GM19240 (cell line): Measurements from ENCODE around the gene LHX4.

Experiments used
- DNase-seq: peaks from one replicate; pipeline ENCODE4 v3.0.0; 2011; ENCODE audit warnings: low spot score; ENCODE audit not compliant: insufficient read length

Gene LHX4

DNA sequence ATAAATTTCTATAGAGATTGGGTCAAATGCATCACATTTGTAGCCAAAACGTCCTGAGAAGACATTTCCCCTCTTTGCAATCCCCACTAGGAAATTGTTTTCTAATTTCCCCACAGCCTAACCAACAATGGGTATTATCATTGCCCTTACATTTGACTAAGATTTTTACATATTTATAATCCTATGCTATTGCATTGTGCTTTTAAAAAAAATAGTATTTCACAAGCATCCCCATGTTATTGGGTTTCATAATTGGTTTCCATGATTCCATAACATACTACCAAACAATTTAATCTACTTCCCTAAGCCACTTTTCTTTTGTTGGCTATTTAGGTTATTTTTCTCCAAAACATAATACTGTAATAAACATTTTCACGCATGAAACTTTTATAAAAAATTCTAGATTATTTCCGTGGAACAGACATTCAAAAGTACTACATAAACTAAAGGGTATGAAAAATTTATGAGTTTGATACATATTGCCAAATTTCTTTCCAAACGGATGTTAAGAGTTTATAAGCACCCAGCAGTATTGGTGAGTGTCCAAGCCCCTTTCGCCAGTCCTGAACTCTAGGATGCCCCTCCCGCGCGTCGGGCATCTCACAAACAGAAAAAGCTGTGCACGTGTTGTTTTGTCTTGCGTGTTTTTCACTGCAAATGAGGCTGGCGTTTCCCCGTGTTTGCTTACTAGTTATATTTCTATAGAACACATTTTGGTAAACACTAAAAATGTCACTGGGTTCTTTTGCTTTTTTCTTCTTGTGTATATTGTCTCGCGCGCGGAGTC lies 2.0 kb upstream of the LHX4 start:
- no peak for DNase-seq

DNA sequence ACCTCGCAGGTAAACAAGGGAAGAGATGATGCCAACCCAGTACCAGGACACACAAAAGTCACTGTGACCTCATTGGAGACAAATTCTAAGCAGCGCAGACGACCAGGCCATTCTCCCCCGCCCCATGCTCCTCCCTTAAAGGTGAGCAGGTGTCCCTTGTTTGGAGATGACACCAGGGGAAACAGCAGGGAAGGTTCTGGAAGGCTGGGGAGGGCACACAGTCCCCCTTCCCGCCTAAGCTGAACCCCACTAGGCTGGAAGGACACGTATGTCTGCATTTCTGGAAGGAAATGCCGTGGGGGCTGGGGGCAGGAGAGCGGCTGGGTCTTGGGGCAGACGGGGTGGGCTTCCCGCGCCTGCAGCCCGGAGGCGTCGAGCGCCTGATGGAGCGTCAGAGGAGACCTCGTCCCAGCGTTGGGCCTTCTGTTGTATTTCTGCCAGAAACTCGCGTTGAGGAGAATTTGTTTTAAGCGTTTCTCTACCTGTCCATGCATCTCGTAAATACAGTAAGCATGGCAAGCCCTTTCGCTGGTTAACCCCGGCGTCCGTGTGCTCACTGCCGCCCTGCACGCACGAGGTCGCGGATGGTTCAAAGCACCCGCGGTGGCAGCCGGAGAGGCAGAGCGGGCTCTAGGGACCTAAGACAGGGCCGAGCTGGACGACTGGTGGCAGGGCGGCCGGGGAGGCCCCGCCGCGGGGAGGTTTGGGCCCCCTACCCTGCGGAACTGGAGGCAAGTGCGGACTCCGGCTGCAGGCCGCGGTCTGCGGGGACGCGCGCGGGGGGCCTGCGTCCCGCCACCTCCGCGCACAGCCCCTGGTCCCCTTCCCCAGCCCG lies 1.2 kb upstream of the LHX4 start:
- DNase-seq: no peak

DNA sequence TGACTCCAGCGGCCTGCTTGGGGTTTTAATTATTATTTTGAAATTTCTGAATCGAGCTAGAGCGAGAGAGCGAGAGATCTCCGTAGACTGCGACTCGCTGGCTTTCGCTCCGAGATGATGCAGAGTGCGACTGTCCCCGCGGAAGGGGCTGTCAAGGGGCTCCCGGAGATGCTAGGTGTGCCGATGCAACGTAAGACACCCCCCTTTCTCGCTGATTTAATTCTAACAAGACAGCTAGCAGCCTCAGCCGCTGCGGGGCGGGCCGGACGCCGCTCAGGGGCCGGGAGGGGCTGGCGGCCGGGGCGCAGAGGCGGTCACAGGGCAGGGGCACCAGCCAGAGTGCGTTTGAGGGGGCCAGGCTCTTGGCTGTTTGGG lies 339 bp downstream of the LHX4 start:
- DNase-seq: no peak

DNA sequence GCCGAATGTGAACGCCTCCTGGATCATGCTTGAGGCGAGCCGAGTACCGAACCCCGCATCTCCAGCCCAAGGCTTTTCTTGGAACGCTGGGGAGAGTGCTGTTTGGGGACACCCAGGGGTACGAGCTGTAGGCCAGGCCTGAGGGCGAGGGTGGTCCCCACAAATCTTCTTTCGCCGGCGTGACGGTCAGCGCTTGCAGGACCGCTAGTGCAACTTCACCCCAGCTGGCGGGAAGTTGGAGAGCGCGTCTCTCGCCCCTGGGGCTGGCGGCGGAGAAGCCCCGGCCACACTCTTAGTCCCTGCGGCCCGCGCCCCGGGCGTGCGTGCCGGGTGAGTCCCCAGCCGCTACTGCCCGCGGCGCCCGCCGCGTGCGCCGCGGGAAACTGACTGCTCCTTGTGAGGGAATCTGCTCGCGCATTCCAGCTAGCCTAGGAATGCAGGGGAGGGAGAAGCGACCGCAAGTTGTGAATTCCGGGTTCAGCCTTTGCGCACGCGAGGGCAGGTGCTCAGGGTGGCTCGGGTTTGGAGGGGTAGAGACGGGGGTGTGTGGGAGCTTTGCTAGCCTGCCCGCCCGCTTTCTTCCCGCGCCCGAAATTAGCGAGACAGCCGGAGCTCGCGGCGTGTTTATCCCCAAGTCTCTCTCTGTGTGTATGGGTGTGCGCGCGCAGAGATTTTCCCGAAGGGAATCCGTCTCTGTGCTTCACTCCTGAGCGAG lies 884 bp downstream of the LHX4 start:
- DNase-seq: no peak

DNA sequence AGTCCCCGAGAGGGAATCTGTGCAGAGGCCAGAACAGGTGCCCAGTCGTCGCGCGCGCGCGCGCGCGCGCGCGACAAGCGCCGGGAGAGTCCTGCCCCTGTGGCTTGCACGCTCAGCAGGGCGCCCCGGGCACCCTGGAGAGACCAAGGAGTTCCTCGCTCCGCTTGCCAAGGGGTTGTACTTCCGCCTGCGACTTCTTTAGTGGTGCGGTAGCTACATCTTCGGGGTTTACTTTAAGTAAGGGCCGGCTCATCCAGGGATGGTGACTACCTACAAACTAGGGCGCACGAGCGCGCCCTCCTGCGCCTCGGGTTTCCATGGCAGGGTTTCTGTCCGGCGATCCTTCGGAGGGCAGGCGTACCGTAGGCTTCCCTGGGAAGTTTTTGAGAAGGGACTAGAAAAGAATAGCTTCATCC lies 1.4 kb downstream of the LHX4 start:
- no peak for DNase-seq

DNA sequence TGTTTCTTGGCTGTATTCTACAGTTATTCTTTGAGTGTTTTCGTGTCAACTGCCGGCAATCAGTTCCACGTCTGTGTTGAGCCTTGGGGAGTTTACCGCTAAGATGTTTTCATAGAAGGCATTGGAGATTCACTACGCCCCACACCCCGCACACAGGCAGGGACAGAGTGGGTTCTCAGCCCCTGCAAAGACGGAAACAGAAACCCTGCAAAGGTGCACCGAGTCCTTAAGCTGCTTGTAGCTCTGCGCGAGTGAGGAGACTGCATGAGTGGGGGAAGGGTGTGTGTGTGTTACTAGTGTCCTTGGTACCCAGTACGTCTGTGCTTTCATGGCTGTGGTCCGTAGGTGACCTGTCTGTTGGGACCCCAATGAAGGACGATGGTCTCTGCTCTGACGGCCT lies 1.9 kb downstream of the LHX4 start:
- DNase-seq: no peak

DNA sequence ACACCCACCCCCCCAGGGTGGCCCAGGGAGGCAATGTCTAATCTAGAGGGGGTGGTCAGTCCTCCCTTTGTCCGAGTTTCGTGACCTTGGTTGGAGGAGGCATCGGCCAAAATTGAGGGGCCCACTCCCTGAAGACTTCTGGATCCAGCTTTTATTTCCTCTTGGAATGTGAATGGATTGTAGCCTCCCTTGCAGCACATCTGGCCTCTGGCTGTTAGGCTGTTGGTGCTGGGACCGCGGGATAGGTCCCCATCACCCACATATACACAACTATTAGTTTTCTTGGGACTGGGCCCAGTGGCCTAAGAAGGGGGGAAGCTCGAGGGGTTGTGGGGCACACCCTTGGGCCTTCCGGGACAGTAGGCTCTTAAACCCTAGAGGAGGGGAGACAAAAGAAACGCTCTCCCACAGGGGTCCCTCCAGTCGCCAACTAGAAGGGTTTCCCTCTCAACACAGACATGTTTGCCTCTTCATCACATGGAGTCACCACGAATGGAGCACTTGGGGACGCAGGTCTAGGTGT lies 2.5 kb downstream of the LHX4 start:
- DNase-seq: no peak

DNA sequence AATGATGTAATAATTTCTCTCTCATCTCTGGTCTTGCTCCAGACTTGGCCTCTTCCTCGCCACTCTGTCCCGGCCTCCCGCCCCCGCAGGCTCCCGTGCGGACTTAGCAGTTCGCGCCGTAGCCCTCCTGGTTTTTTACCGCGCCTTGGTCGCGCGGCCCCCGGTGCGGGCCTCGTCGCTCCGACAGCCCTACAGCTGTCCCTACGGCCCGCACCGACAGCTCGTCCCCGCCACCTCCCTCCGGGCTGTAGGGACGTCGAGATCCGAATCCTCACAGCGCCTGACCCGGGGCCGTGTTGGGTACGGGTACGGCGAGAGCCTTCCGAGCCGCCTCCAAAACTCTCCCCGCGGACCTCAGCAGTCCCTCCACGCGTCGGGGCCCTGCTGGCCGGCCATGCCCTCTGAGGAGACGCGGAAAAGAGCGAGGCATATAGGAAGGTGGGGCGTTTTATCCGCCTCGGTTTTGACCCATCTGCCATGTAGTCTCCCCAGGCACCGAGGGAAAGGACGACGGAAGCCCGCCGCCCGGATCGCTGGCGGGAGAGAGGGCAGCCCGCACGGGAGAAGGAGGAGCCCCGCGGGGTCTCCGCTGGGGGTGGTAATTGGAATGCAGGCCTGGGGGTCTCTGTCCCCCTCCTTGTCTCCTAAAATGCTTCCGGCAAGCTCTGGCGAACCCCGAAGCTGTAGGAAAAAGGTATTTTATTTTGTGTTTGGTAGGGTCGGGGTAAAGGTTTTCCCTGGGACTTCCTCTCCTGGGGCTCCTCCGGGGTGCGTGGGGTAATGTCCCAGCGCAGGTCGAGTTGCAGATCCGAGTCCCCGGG lies 3.3 kb downstream of the LHX4 start:
- no peak for DNase-seq

DNA sequence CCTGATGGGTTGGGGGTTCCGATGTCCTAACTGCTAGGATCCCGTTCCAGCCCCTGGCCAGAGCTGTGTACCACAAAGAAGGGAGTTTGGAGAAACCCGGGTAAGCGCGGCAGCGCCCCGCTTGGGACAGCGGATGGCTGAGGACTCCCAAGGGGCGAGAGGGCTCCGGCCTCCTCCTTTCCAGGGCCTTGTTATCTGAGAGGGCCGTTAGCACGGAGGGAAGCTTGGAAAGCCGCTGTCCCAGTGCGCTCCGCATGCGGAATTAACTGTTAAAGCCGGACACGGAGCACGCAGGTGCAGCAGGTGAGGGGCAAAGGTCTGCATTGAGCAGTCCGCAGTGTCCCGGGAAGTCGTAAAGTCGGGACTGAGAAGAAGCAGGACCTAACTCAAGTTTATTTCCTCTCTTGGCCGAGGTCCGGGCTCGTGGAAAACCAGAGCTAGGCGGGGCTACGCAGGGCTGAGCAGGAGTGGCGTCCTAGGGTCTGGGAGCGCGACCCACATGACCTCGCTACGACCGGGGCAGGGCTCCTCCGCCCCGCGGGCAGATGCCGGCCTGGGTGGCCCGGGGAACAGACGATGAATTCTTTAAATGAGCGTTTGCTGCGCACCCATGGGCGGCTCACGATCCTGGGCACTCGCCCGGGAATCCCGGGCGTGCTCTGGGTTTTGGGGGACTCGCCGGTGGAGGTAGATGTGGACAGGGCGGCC lies 4.5 kb downstream of the LHX4 start:
- DNase-seq: no peak

DNA sequence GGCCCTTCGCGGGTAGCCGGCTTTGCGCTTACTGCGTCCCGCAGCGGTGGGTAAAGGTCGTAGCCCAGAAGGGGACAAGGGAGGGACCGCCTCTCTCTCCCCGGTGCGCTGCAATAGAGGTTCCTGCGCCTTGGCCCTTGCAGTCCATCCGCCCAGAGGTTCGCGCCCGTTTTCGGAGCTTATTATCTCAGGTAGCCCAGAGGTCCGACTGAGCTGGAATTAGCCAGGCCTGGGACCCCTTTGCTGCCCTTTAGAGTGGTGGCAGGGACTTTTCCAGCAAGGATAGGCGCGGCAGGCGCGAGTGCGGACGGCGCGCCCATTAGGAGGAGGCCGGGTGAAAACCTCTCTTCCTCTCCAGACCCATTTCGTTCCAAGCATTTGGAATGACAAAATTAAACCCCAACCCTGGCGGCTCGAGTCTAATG lies 5.0 kb downstream of the LHX4 start:
- DNase-seq: no peak

DNA sequence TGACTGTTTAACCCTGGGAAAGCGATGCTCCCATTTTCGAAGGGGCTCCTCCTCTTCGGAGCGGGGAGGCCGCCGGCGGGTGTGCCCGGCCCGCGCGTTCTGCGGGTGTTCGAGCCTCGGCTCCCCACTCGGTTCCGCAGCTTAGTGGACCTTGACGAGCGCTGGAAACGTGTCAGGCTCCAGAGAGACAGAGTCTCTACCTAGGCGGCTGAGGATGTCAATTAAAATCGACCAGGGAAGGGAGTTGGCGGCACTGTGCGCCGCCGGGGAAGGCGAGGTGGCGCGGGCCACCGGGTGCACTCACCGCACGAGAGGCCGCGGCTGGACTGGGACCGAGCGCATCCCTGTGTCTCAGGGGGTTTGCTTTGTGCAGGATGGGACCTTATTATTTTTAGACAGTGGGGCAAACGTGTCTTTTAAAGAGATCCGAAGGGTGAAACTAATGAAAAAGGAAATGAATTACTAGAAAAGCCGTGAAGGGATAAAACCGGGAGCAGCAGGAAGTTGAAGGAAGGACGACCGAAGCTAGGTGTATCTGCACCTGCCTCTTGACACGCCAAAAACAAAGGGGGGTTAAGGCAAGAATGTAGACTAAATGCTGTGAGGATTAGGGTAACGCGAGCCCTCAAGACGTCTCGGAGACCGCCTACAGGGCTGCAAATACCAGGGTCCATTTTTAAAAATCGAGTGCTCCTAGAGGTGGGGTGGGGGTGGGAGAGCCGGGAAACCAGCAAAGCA lies 5.6 kb downstream of the LHX4 start:
- no peak for DNase-seq

DNA sequence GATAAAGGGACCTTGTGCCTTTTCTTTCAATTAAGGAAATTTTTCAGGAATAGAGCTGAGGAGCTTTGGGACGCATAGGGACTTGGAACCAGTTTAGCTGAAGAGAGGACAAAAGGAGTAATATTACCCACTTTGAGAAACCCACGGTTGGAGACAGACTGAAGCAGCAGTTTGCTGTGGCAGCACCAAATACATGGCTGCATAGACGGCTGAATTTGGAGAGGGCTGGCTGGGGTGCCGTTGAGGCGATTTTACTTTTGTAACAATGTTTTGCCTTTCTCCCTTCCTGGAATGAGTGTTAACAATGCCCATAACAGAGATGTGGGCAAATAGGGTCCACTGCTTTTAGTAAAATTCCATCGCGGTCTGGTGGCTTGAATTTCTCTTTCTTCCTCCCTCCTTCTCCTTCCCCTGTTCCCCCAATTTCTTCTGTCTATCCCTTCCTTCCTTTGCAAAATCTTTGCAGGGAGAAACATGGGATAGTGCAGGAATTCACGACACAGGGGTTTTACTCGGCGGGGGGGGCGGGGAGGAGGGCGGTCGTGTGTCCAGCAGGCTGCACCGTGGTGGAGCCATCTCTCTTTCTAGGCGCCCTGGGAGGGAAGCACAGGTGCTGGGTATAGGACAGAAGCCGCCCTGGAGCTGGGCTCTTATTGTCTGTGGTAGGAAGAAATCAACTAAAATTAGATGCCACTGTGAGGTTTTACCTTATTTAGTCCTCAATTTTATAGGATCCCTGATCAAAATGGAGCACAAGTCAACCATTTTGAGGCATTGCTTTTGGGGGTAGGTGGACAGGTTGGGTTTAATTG lies 6.8 kb downstream of the LHX4 start:
- no peak for DNase-seq

DNA sequence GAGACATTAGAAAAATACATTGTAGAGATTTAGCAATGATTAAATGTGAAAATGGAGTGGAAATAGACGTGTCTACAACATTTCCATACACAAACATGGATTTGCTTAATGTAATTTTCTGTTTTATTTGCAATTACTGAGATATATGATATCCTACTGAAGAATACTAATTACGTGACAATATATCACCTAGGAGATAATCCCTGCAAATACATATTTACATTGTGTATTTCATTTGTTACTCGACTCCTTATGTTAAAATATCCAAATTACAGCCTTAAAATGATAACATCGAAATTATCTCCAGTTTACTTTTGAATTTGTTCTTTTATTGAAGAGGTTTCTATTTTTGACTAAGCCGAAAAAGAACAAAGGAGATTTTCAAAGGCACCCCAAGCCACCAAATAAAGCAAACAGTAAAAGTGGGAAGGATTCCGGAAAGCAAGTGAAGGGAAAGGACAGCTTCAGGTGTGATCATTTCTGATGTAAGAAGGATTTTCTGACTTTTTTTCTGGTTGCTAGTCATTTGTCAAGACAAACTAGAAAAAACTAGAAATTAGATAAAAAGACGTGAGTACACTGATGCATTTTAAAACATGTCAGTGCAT lies 7.9 kb downstream of the LHX4 start:
- DNase-seq: no peak

DNA sequence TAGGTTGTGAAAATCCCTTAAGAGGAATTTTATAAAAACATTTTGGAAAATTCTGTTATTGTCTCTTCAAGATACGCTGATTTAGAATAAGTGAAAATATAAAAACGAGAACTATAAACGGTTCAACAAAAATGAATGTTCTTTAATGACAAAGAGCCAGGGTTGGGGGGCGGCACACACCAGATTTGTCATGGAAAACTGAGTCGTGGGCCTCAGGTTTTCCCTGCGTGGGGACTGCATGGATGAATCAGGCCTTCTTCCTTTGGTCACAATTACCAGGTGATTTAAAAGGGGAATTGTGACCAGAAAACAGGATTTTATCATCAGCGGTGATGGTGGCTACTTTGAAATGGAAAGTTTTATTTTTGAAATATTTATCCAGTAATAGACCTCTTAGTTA lies 8.6 kb downstream of the LHX4 start:
- DNase-seq: no peak

DNA sequence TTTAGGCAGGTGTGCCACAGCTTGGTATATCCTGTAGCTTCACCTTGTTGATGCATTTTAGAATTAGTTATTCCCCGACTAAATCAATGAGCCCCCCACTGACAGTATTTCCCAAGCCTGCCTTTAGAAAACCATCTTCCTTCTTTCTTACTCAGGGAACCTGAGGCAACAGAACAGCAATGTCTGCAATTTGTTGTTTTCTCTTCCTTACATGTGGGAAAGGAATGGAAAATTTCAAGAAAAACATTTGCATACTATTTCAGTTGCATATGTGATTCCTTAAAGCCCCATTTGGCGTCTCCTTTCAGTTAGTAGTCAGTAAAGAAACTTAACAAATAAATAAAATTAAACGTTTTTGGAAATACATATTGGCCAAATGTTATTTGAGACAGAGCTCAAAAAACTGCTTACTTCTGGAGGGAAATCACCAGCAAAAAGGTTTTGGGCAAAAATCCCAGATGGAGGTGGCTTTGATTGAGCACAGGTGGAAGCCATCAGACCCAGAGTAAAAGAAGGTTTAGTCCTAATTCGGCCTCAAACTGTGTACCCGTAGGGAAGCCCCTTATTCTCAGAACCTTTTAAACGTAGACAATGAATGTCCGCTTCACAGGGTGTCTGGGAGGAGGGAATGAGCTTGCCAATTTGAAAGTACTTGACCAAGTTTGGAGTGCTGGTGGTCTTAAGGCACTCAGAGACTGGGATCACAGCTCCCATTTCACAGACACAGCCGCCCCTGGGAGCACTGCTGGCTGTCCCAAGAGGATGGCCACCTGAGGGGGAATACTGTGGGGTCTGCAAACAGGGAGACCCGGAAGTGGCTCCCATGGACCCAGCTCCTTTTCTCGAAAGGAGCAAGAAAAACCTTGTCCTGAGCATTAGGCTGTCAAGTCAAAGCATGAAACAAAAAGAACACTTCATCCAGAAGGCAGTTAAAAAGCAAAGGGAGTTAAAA lies 9.4 kb downstream of the LHX4 start:
- DNase-seq: no peak

DNA sequence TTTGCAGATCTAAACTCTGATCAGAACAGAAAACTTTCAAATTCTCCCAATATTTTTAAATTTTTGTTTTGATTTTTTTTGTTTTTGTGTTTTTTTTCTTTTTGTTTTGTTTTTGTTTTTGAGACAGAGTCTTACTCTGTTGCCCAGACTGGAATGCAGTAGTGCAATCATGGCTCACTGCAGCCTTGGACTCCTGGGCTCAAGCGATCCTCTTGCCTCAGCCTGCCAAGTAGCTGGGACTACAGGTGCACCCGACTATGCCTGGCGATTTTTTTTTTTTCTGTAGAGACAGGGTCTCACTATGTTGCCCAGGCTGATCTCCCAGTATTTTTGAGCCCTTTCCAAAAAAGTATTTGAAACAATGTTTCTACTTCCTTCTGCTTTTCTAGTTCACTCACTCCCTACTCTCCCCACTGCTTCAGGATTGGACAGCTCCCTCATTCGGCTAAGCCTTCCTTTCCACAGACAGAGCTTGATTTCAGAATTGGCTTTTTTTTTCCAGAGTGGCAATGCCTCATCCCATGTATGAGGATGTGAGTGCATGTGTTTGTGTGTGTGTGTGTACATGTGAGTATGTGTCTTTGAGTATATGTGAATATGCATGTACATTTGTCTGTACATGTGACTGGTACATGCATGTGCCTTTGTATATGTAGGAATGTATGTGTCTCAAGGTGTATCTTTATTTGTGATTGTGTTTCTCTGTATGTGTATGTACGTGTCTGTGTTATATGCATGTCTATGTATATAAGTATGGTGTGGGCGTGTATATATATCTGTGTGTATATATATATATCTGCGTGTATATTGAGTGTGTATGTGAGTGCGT lies 11.9 kb downstream of the LHX4 start:
- no peak for DNase-seq
